Right kidney (tissue), 1 donor: ENCODE data around the gene DOCK10.

Source experiments
- DNase-seq: peaks from one replicate; pipeline ENCODE4 v3.0.0-alpha.2; 2016

The DOCK10 gene

DNA sequence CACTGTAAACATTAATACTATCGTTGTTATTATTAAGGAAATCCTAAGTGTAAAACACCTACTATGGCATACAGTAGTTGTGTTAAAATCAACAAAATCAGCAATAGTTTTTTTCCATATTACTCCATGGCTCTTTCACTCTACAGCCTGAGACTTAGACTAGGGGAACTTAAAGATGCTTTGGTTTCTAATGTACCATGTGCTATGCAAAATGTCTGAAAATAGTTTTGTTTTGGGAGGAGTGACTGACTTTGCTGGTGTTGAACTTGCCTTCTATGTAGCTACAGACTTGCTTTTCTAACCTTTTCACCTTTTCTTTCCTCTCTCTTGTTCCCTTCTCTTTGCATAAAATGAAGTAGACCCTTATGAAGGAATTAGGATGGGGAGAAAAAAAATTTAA, 167.1 kb downstream of the DOCK10 start:
- DNase-seq = no peak

DNA sequence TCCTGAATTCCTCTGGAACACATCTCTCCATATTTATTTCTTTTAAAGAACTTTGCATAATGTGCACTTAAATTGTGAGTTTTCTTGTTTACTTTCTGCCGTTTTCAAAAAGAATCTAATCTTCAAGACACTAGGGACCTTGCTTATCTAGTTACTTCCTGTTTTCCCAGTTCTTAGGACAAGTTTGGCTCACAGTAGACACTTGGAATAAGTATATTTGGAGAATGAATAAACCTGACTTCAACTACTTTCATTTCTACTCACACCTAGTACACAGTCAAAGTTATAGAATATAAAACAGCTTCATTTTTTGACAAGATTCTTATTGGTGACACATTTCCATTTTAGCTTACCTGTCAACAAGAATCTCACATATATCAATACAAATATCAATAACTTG, 170.5 kb downstream of the DOCK10 start:
- DNase-seq = no peak

DNA sequence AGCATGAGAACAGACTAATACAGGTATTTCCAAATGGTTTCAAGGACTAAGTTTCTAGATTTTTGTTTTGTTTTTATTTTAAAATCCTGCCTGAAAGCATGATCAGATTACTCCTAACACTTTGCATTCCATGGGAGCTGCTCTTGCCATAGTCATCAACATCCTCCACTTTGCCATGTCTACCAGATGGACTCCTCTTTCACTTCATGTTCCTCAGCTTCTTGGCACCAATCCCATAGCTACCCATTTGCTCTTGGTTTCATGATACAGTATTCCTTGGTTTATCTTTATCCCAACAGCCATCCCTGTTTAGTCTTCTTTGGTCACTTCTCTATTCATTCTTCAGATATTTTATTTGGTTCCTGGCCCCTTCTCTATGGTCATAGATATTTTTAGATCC, 171.9 kb downstream of the DOCK10 start:
- no peak for DNase-seq

DNA sequence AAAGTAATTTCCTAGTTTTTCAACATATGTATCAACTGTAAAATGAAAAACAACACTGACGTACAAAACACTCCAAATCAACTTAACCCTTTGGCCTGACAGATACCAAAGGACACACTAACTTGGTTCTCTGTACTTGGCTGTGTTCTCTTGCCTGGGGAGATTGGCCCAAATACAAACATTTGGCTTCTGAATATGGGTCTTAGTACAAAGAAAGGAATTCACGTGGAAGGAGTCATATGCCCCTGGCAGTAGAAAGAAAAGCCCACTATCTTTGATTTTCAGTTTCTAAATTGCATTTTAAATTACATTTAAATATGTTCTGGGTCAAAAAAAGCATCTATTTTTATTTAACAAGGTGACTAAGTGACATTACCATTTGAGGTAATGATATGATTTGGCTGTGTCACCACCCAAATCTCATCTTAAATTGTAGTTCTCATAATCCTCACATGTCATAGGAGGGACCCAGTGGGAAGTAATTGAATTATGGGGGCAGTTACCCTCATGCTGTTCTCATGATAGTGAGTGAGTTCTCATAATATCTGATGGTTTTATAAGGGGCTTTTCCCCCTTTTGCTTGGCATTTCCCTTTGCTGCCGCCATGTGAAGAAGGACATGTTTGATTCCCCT, 172.6 kb downstream of the DOCK10 start:
- no peak for DNase-seq

DNA sequence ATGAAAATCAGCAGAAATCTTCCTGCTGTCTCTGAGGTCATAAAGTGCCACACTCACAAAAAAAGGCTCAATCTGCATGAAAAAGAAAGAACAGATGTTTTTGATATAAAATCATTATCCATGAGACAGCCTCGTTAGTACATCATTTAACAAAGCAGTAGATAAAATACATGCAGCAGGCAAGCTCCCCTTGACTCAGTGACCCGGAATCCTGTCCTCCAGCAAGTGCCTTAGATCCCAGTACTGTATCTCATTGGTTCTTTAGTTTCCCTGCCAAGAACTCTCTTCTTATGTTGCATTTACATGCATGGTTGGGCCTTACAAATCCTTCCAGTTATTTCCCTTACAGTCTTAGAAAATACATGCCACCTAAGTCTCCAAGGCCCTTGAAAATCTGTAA, 177.3 kb downstream of the DOCK10 start:
- peak; percentile 12 for DNase-seq

DNA sequence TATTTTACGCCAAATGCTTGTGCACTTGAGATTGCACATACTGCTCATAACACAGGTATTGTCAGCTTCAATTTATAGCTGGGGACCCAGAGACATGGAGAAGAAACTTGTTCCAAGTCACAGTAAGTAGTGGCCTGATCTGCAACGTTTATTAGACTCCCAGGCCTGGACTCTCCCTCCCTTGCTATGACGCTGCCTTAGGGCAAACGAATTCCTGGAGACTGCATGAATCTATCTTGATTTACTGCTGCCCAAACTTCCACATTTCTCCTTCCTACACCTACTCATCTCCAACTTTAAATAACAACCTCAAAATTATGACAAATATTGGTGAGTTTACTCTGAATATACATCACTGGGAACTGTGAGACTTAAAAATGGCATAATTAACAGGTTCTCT, 181.0 kb downstream of the DOCK10 start:
- no peak for DNase-seq

DNA sequence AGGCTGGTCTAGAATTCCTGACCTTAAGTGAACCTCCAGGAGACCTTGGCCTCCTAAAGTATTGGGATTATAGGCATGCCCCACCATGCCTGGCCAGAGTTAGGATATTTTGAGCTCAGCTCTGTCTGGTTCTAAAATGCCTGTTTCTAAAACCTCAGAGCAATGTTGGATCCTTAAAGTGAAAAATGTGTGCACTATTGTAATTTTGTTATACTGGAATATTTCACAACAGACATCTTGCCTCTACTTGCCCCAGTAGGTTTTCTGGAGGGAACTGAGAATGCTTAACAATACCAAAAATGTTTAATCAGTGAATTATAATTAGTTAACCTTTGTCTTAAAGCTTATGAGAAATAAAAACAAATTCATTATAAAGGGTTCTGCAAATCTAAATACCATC, 181.5 kb downstream of the DOCK10 start:
- no peak for DNase-seq

DNA sequence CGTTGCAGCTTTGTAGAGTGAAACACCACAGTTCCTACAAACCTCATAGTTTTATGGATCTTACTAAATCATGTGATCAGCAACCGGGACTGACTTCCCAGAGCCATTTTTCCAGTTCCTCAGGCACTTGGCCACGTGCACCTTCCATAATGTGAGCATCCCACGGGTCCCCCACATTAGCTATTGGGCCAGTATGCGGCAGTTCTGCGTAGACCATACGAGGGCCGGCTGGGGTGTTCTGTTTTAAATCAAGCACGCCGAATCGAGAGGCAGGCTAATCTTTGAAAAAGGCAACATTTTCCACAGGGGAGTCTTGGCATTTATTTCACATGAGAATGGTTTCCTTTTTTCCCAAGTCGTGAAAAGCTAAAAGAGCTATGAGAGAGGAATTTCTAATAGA, 190.5 kb downstream of the DOCK10 start:
- no peak for DNase-seq

DNA sequence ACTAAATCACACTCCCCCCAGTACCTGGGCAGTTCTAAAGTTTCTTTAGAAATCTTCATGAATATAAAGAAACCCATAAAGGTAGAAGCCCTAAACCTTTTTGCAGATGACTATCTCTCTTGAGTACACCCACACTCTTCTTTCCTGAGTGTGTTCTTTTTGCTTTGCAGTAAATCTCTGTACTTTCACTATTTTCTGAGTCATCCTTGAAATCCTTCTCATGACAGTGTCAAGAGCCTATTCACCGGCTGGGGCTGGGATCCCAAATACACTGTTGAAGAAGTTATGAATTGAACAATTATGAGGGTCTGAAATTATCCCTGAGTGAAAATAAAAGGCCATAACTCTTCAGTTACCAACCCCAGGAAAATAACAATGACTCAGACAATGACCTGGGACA, 192.2 kb downstream of the DOCK10 start:
- DNase-seq = no peak

DNA sequence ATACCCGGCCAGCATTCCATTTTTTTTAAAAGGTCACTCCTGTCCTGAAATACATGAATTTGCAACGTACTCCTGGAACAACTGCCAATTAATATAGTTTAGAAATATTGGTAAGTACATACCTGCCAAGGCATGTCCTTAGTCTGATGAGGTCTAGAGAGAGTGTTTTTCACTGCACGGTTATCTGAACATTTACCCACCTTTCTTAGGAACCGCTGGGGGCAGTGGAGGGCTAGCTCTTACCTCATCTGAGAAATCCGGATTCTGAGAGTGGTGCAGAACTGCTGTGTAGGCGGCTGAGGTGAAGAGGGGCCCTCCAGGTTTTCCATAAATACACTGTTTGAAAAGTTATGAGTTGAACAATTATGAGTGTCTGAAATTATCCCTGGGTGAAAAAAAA, 193.0 kb downstream of the DOCK10 start:
- no peak for DNase-seq

DNA sequence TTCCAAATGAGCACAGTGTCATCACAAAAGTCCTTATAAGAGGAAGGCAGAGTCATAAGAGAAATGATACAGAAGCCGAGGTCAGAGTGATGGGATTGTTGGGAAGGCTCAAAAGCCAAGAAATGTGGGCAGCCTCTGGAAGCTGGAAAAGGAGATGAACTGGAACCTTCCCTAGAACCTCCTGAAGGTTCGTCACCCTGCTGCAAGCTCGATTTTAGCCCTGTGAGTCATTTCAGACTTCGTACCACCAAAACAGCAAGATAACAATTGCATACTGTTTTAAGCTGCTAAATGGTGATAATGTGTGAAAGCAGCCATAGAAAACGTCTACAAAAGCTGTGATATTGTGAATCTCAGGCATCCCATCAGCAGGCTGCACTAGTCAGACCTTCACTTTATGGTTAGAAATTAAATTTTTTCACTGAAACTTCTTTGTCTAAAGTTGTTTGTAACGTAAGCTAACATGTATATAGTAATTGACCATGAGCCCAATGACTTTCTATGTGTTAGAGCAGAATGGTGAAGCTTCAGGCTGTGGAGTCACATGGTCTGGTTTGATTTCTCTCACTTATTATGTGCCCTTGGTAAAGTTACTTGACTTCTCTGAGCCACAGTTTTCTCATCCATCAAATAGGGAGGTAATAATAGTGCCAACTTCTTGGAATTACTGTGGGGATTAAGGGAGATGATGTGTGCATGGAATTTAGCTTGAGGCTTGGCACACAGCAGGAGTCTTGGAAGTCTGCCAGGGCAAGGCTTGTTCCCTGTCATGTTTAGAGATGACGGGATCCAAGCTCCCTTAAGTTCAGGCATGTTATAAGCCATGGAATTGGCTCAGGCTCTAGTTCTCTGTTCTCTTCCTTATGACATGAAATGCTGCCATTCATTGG, 194.1 kb downstream of the DOCK10 start:
- DNase-seq = no peak

DNA sequence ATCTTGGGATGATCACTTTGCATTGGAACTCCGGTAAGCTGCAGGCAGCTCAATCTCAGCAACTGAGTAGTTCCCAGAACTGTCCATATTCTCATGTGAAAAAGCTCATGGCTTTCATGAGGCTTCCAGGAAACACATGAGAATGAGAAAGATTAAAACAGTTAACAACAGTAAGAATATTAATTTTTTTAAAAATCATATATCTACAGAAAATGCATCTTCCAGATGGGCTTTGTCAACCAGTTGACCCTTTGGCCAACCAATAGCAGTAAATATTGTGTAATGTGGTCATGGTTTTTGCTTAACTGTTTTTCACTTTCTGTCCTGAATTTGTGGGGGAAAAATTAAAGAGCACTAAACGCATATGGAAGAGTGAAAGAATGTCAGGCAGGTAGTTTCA, 194.9 kb downstream of the DOCK10 start:
- DNase-seq = no peak

DNA sequence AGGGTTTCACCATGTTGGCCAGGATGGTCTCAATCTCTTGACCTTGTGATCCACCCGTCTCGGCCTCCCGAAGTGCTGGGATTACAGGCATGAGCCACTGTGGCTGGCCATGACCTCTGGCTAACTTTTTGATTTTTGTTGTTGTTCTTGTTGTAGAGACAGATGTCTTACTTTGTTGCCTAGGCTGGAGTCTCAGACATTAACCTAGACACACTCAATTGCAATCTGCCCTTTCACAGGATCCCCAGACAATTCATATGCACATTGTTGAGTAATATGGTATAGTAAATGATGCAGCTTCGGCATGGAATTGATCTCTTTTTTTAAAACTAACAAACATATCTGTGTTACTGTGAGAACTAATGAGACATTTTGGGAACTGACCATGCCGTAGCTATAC, 195.6 kb downstream of the DOCK10 start:
- DNase-seq = no peak

DNA sequence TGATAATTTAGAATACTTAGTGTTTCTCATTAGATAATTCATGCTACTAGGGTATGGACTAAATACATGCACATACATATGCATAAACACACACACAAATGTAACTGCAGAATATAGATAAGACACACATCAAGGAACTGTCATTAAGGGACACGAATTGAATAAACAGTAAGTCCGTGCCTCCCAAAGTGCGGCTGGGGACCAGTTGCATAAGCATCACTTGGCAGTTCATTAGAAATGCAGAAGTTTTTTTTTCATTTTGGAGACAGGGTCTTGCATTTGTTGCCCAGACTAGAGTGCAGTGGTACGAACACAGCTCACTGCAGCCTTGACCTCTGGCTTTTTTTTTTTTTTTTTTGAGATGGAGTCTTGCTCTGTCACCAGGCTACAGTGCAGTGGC, 196.1 kb downstream of the DOCK10 start:
- DNase-seq = no peak

DNA sequence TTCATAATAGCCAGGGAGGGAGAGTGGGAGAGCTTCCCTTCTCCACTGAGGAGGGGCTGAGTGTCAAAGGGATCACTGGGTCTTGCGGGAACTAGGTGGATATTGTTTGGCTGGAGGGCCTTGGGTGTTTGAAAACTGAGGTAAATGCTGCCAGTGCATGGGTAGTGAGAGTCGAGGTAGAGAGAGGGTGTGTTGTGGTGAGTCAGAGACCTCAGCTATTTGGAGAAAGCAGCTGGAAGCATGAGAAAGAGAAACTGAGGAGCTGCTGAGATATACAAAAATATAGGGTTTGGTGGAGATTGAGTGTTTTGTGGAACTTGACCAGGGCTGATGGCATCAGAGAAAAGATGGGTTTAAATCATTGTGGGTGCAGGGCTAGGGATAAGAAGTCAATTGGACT, 199.1 kb downstream of the DOCK10 start:
- DNase-seq = no peak

DNA sequence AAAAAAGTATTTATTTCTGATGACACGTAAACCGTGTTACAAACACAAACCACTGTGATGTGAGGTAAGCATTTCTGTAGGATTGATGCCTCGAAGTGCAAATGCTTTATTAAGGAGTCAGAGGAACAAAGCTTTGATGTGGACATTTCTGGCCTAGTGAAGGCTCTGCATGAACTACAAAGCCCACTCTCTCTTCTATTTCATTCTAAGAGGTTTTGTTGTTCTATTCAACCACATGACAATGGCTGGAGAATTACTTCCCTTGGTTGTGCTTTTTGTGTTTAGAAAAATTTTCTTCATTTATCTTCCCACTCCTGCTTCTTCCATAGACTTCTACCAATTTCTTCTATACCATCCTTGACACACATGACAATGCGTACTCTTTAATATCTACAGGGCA, 200.4 kb downstream of the DOCK10 start:
- no peak for DNase-seq

DNA sequence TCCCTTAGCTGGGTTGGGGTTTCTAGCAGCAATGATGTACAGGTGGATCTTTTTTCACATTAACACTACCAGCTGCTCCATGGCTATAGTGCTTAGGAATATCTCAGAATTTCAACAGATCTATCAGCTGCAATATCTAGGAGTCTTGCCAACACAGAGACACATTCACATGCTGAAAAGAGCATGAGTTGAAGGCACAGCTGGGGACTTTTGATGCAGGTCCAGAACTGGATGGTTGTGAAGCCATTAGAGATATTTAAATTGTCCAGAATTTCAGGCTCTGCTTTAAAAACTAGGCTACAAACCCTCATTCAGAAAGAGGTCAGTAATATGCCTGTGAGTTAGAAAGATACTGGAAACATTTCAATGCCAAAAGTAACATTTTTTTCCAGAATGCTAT, 203.9 kb downstream of the DOCK10 start:
- no peak for DNase-seq

DNA sequence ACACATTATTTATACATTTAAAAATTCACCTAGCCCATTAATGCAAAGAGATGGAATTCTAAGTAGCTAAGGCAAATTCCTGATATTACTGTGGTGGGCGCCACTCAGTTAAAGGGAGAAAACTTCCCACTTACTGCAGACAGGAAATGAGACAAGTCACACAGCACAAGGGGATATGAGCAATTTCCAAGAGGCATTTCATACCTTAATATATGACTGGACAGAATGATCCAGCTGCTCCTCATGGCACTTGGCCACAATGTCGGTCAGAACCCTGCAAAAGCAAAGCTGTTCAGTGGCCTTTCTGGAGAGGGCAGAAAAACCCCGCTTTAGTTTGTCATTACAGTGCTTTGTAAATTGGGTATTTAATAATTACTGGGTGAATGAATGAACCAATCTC, 204.7 kb downstream of the DOCK10 start:
- no peak for DNase-seq

DNA sequence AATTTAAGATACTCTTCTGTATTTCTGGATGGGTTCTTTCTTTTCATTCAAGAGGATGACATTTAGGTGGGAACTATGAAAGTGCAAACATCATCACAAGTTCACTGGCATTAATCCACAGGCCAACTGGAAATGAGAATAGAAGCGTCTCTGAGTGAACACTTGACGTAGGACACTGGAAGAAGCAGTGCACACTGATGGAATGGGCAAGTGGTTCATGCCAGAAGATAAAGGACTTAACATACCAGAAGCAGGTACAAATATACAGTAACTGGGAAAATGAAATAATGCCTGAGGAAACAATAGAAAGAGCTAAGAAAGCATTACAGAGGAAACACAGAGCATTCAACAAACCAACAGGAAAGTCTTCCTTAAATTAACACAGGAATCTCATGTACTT, 205.2 kb downstream of the DOCK10 start:
- no peak for DNase-seq

DNA sequence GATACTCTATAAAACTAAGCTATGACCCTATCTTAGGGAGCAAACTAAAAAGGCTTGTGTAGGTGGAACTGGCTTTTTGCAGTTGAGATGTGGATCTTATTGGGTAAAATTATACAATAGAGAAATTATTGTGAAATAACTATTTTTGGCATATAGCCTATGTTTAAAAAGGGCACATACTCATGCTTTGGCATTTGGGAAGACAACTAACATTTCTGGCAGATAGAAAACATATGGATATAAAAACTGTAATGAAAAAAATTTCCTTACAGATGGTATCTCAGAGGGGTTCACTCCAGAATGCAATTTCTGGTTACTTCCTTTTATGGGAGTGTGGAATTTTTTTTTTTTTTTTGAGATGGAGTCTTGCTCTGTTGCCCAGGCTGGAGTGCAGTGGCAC, 206.0 kb downstream of the DOCK10 start:
- DNase-seq = no peak

DNA sequence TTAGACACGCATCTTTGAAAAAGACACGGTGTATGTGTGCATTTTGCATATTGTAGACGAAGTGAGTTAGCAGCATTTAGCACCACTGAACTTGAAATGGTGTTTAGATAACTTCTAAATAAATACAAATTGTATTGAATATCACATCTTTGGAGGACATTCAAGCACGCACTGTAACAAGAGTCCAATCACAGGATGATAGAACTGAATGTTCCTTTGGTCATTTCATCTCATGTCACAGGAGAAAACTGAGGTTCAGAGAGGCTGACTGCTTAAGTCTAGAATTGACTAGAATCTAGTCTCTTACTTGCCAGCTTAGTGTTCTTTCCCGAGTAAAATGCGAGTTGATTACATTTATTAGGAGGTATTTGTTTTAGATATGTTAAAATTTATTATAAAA, 206.9 kb downstream of the DOCK10 start:
- no peak for DNase-seq

DNA sequence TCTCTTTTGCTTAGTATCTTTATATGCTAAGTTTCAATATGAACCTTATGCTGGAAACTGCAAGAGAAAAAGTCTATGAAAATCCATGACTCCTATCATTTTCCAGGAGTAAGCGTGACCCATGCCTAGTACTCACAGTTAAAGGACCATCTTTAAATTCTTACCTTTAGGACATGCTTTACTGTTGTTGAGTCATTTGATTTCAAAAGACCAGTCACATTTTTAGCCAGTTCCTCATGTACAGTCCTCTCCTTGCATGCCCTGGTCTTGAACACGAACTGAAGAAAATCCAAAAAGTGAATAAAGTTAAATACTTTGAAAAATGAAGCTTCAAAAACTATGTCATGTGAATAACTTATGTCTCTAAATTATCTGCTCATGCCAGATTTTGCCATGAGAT, 208.3 kb downstream of the DOCK10 start:
- DNase-seq = no peak

DNA sequence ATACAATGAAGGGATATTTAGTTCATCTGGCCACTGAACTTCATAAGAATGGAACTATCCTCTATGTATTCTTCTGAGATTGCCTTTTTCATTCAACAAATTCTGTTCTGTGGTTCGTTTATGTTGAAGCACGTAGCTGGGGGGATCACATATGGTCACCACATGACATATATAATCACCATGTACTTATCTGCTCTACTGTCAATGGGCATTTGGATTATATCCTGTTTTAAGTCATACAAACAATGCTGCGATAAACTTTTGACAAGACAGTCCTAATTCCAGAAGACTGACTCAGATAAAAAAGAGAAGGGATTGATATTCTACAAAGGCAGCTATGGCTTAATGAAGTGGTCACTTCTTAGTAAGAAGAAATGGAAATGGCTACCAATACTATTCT, 210.1 kb downstream of the DOCK10 start:
- no peak for DNase-seq

DNA sequence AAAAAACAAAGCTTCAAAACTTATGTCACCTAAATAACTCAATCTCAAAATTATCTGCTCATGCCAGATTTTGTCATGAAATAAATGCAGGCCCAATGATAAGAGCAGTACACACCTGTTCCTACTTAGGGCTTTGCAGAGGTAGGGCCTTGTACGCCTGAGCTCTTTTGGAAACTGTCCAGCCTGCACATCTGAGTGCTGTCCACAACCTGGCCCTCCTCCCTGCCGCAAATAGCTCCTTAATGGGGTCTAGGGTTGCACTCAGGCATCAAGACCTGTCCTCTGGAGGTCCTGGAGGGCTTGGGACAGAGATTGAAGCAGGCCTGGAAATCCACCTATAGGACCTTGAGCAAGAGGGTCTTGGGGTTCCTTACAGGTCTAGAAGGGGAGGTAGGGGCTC, 210.7 kb downstream of the DOCK10 start:
- DNase-seq = no peak
